Right lobe of liver (tissue), 4 donors: ENCODE measurements around the gene CWC27.

ENCODE experiments used
- POLR2A ChIP-seq: fragments of 450-650 bp; IDR thresholded peaks from one replicate; pipeline ENCODE4 v1.6.1; 2017; ENCODE audit warnings: antibody characterized with exemption, mild to moderate bottlenecking
- TF ChIP-seq, protein P1 (sequence below), 4 donors: fragments of 200-600 bp in 3 of 4; fragments of 450-650 bp in 1 of 4; IDR thresholded peaks; one replicate each; pipeline versions ENCODE4 v1.5.1 to v1.8.0; 2016 to 2022; ENCODE audit warnings: antibody characterized with exemption in 4 of 4, mild to moderate bottlenecking in 2 of 4
- donor health status: DM: no; HTN: no; CAD: no.
- donor health status: DM: no; HTN: no; CAD: no.
- donor health status: DM: no; HTN: yes; CAD: no.

DNA sequence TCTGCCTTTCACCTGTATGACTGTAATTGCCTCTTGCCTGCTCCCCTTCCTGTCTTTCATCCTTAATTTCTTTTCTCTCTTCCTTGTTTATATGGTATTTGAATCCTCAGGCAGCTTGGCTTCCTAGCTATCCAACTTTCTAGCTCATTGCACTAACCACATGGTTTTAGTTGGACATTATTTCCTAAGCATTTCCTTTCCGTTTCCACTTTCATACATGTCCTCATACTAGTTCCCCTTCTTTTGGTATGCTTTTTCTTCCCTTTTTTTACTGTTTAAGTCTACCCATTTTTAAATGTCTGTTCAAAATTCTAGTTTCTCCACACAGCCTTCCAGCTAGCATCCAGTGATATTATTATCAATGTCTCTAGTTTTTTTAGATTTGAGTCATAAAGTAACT lies 6.6 kb downstream of the CWC27 start:
- TF ChIP-seq, protein P1, sequence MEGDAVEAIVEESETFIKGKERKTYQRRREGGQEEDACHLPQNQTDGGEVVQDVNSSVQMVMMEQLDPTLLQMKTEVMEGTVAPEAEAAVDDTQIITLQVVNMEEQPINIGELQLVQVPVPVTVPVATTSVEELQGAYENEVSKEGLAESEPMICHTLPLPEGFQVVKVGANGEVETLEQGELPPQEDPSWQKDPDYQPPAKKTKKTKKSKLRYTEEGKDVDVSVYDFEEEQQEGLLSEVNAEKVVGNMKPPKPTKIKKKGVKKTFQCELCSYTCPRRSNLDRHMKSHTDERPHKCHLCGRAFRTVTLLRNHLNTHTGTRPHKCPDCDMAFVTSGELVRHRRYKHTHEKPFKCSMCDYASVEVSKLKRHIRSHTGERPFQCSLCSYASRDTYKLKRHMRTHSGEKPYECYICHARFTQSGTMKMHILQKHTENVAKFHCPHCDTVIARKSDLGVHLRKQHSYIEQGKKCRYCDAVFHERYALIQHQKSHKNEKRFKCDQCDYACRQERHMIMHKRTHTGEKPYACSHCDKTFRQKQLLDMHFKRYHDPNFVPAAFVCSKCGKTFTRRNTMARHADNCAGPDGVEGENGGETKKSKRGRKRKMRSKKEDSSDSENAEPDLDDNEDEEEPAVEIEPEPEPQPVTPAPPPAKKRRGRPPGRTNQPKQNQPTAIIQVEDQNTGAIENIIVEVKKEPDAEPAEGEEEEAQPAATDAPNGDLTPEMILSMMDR (IDR thresholded peaks at IDR 0.05), result no peak
- TF ChIP-seq POLR2A, result no peak
